SKM-1 (cell line): Measurements from ENCODE around the gene CST11.
"Not testable (repeated sequence)": the region's sequence is repeated elsewhere in the genome, so short reads cannot be mapped to it uniquely, and the experiment has no call there.

Experiments
- DNase-seq: peaks from one replicate; lab custom pipeline; 2025; ENCODE audit not compliant: unreplicated experiment; lab: John Stamatoyannopoulos, UW

The CST11 gene, protein sequence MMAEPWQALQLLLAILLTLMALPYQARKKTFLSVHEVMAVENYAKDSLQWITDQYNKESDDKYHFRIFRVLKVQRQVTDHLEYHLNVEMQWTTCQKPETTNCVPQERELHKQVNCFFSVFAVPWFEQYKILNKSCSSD

DNA sequence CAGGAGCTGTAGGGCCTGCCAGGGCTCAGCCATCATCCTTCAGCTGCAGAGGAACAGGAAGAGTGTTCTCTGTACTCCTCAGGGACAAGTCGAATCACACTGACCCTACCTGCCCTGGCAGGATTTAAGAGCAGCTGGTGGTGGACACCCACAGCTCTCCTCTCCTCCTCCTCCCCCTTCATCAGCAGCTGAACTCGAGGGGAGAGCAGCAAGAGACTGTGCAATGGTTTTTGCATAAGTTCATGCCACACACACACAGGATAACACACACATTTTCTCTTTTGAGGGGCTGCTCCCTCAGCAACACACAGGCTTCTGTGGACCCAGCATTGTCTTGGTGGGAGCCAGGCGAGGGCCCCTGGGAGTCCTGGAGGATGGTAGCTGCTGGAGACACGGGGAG lies at the start of gene CST11:
Gene CST11 (minus strand): TSS at position 101 of the 400 bp plus-strand sequence. CDS start 65 bp downstream, at position 36.
- DNase-seq, result no peak

DNA sequence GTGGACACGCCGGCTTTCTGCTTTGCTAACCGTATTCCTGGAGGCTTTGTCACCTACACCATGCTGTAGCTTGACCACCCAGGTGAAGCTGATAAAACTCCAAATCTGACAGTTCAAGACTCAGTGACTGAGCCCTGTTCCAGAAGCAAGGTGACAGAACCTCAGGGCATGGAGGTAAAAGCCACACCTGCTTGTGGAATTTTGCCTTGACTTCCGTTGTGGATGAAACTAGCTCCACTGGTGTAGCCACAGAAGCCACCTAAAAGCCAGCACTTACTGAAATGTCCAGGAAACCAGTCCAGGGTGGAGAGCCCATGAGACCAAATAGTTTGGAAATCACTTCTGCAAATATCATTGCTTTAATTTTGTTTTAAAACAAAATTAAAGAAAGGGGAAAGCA lies 49.2 kb upstream of the CST11 start:
- no peak for DNase-seq

DNA sequence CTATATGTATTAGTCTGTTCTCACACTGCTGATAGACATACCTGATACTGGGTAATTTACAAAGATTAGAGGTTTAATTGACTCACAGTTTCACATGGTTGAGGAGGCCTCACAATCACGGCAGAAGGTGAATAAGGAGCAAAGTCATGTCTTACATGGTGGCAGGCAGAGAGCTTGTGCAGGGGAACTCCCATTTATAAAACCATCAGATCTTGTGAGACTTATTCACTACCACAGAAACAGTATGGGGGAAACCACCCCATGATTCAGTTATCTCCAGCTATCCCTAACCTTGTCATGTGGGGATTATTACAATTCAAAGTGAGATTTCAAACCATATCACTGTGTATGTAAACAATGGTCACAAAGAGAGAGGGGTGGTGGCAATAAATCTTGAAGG lies 44.9 kb upstream of the CST11 start:
- DNase-seq, result no peak

DNA sequence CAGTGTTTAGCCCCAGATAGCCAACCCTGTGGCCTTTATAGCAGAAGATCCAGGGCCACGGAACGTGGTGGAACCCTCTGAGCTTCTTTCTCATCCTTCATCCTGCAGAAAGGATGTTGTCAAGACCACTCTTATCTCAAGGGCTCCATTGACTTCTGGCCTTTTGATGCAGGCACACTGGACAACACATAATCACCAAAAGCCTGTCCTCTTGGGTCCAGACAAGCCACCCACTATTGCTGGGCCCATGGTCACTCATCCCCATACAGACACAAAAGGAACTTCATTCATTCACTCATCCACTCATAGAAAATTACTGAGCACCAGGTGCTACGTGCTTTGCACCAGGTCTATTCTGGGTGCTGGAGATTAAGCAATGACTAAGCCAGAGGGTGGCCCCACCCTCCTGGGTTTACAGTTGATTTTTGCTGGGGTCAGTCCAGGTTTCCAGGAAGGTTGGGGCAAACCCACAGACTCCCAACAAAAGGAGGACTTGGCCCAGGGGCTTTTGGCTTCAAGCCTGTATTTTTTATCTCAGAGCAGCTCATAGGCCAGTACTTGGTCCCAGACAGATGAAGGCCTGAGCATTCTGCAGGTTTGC lies 40.6 kb upstream of the CST11 start:
- DNase-seq, result no peak

DNA sequence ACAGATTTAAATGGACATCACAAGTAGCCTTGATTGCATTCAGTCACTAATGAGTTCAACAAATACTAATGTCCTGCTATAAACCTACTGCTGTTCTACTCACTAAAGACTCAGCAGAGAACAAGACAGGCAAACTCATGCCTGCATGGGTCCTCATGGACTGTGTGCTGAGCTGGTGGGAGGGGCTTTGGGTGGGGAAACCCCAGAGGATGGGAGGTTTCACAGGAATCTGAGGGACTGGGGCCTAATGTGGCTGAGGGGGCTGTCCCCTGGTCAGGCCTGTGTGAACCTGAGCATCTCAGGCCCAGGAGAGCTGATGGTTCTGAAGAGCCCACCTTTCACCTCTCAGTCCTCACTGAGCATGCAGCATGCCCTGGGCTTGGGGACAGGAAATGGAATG lies 39.6 kb upstream of the CST11 start:
- DNase-seq, result no peak

DNA sequence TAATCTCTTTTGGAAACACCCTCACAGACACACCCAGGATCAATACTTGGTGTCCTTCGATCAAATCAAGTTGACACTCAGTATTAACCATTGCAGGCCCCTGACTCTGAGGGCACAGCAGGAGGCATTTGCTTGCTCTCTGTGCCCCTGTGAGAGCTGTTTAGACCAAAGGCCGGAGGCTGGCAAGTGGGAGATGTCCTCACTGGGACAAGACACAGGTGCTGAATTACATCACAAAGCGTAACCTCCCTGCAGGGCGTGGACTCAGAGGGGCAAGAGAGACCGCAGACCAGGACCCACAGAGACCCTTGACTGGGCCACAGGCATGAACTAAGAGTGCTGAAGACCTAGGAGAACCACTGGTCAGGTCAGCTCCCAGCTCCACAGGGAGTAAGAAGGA lies 38.1 kb upstream of the CST11 start, which contains the start of gene CST8:
Gene CST8 (plus strand): TSS at position 301 of the 400 bp plus-strand sequence. CDS start 551 bp downstream, outside the sequence.
- no peak for DNase-seq

DNA sequence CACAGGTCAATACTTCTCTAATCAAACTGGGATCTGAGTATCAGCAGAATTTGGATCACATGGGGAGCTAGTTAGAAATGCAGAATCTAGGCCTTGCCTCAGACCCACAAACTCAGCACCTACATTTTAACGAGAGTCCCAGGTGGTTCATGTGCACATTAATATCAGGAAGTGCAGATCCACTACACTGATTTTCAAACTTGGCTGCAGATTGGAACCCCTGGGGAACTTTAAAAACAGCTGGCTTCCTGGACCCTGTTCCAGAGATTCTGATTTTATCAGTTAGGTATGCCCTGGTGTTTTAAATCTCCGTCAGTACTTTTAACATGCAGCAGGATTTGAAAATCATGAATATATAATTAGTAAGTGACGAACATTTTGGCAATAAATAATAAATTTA lies 36.3 kb upstream of the CST11 start:
- no peak for DNase-seq

DNA sequence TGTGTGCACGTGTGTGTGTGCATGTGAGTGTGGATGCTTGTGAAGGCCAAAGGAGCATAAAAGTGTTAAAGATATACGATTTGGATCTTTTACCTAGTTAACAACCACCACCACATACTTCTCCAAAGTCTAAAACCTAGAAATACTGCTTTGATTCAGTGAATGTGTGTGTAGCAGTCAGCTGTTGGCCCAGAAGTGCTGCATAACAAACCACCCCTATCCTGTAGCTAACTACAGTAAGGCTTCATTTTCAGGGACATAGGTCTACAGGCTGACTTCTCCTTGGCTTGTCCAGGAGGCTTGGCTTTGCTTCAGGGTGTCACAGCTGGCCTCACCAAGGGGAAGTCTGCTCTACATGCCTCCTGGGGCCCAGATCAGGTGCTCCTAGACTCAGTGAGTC lies 35.8 kb upstream of the CST11 start:
- no peak for DNase-seq

DNA sequence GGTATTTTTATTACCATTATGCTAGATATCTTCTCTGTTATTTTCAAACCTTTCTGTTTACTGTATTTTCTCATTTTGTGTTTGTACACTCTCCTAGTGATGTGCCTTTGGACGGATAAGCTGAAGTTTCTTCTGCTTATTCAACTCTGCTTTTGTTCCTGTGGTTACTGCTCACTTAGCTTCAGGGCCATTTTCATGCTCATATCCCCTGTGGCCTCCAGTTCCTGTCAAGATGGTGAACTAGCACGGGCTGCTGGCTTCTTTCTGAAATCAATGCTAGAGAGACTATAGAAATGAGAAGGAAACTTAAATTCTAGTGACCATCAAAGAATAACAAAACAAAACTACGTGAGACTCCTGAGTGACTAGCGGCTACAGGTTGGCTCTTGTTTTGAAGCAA lies 31.4 kb upstream of the CST11 start:
- no peak for DNase-seq

DNA sequence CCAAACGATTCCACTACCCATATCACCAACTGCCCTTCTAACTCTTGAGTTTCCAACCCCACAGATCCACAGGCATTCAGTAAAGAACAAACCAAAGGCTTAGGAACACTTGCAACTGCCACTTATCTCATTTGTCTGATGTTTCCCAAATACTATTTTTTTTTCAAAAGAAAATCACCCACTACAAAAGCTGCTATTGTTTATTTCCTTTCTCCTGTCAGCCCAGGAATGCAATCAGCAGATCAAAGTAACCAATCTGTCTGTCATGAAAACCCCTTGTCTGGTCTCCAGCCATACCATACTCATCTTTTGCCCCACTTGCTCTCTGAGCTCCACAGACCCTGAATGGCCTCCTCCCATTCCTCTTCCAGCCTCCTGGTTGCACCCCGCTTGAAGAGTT lies 29.5 kb upstream of the CST11 start:
- no peak for DNase-seq

DNA sequence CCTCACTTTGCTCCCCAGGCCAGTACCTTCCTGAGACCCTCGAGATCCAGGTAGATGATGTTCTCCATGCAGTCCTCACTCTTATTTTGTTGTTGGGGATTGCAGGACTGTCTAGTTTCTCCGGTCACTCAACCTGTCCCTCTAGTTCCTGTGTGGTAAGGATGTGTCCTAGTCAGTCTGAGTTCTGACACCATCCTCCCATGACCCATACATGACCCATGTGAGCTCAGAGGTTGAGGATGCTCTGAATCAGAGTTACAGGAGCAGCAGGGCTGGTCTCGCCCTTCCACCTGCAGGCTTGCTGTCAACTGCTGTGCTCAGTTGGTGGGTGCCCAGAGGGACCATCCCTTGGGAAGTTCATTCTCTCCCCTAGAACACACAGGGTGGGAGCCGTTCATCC lies 26.4 kb upstream of the CST11 start:
- DNase-seq, result no peak

DNA sequence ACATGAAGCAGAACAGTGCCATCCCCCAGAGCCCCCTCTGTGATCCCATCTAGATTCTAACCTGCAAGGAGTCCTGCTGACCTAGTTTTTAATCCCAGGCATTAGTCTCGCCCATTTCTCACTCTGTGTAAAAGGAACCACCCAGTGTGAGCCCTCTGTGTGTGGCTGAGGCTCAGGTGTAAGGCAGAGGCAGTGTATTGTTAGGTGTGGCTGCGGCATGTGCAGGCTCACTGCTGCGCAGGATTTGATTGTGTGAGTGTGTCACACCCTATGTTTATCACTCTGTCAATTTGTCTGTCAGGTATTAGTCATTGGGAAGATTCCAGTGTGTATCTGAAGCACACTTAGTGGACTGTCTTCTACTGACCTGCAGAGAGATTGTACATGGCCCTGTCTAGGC lies 24.5 kb upstream of the CST11 start:
- no peak for DNase-seq

DNA sequence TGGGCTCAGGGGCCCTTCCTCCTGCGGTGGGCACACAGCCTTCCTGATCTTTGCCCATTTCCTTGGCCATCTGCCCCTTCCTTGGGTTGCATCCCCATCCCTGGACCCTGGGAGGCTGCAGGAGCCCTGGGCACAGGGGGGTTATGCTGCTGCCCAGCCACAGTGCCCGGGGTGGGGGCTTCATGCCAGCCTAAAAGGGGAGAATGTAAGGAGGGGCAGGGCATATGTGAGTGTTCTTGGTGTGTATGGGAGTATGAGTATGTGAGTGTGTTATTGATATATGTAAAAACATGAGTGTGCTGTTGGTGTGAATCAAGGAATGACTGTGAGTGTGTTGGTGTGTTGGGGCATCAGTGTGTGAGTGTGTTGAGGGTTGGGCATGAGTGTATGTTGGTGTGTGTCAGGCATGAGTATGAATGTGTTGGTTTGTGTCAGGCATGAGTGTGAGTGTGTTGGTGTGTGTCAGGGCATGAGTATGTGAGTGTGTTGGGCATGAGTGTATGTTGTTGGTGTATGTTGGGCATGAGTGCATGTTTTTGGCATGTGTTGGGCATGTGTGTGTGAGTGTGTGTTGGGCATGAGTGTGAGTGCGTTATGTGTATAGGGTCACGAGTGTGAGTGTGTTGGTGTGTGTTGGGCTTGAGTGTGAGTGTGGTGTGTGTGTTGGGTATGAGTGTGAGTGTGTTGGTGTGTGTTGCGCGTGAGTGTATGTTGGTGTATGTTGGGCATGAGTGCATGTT lies 23.5 kb upstream of the CST11 start:
- DNase-seq, result no peak

DNA sequence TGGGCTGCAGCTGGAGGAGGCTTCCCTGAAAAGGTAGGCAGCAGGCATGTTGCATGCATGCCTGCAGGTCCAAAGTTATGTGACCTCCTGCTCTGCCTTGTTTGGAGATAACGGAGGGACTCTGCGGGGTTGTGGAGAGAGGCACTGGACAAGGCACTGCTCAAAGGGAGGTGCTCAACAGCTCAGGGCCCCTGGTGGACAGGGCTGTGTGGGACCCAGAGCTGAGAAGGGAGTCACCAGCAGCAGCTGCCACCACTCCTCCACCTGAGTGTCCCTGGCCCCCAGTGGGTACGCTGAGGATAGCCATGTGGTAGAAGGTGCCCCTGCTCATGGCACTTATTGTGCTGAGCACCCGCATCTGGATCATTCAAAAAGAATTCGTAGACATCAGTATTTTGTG lies 22.7 kb upstream of the CST11 start:
- no peak for DNase-seq

DNA sequence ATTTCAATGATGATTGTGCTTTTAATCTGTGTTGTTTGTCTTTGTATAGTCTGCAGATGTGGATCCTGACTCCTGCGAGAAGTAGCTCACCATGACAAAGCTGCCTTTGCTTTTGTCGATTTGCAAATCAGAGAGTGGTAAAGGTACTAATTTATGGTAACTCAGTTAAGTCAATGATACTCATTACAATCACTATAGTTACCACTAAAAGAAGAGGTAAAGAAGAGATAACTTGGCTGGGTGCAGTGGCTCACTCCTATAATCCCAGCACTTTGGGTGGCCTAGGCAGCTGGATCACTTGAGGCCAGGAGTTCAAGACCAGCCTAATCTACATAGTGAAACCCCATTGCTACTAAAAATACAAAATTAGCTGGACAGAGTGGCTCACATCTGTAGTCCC lies 20.6 kb upstream of the CST11 start:
- DNase-seq, result not testable (repeated sequence)

DNA sequence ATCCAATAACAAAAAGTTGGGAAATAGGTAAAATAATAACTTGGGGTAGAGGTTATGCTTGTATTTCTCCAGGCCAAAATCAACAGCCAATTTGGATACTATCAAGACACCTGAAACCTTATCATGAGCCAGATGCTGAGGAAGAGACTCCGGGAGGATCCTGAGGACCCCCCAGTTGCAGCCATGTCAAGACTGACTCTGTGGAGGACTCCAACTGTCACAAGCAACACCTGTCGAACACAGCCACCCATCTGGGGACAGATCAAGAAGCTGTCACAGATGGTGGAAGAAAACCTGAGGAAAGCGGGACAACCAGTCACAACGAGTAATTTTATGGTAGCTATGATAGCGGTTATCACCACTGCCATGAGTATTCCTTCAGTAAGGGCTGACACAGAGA lies 19.6 kb upstream of the CST11 start:
- DNase-seq, result not testable (repeated sequence)

DNA sequence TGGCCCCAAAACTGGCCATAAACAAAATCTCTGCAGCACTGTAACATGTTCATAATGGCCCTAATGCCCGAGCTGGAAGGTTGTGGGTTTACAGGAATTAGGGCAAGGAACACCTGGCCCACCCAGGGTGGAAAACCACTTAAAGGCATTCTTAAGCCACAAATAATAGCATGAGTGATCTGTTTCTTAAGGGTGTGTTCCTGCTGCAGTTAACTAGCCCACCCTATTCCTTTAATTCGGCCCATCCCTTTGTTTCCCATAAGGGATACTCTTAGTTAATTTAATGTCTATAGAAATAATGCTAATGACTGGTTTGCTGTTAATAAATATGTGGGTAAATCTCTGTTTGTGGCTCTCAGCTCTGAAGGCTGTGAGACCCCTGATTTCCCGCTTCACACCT lies 14.3 kb upstream of the CST11 start:
- not testable (repeated sequence) for DNase-seq

DNA sequence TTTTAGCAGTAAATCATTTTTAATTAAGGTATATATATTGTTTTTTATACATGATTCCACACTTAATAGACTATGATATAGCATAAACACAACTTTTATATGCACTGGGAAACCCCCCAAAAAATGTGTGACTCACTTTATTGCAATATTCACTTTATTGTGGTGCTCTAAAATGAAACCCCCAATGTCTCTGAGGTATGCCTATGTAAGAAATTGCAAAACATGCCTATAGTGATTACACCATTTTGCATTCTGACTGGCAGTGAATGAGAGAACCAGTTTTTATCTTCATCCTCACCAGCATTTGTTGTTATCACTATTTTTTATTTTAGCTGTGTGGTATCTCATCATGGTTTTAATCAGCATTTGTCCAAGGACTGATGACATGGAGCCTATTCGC lies 8.5 kb upstream of the CST11 start:
- DNase-seq, result no peak

DNA sequence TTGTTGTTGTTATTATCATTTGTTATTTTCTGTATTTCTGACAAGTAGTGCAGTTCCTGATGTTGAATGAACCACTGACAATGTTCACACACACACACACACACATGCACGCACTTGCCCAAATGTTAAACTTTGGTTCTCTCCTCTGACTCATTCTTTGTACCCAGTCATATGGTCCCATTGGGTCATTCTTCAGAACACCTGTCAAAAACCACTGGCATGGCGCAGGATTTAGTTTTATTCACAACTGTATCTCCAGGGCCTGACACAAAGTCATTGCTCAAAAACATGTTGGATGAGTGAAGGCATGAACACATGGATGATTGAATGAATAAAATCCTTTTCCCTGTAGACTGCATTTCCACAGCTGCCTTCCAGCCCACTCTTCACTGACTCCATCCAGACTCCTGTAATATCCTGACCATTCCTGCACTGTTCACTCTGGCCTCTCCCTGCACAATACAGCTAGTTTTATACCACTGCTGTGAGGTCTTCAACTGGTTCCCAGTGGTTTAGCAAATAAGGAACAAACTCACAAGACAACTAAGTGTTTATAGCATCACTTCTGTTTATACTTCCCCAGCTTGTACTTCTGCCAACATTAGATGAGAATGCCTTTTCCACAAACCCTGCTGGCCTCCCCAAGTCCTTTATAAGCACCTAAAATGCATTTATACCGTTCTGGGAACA lies 6.9 kb upstream of the CST11 start:
- DNase-seq, result no peak

DNA sequence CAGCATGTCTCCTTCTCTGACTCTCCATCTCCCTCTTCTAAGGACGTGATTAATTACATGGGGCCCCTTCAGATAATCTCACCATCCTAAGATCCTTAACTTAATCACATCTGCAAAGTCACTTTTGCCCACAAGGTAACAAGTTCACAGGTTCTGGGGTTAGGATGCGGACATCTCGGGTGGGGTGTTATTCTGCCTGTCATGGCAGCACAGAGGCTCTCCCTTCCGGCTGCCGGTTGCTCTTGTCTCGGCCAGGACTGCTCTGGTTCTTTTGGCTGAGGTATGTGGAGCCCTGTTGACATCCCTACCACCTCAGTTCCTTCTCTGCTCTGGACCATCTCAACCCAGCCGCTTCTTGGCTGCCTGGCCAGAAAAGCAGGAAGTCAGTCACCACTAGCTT lies 4.2 kb upstream of the CST11 start:
- DNase-seq, result no peak

DNA sequence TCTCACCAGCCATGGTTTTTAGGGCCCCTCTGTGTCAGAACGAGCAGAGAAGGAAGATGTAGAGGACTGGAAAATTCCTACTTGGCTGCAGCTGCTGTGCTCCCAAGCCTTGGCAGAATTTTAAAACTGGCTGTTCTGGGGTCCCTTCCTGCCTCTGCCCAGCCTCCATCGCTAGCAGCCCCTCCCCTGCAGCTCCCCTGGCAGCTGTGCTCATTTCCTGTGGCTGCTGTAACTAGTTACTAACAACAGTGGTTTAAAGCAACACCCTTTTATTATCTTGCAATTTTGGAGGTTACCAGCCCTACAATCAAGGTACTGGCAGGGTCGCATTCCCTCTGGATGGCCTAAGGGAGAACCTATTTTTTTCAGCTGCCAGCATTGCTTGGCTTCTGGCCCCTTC lies 3.7 kb upstream of the CST11 start:
- DNase-seq, result no peak

DNA sequence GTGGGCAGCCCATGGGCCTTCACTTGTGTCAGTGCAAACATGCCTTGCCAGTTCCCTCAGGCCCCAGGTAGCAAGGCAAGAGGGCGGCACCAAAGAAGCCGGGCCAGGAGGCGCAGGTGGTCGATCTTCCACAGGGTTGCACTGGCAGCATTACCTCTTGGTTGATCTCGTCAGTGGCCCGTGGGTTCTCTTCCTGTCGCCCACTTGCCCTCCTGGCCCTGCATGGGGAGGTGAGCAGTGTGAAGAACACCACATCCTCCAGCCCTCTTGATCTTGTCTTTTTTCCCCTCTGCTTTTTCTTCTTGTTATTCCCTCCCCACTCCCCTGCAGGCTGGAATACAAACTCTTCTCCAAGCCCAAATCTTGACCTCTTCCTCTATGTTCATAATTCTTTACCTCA lies 3.0 kb upstream of the CST11 start:
- DNase-seq, result no peak
